ENCODE measurements around the gene FLT1.

DNA sequence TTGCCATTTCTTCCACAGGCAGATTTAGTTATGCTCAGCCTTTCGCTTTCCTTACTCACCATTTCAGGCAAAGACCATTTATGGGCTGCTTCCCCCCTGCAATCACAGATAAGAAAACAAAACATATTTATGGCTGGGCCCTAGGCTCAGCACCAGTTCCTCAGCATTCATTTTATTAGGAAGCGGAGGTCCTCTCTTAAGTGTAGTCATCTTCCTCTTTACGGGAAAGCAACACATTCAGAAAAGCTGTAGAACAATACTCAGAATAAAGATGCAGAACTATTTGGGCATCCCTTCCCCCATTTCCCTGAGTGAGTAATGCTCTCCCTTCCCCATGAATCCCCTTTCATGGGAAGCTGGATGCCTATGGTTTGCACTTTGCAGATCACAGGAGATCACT lies 27.9 kb downstream of the FLT1 start:
- no peak for TF ChIP-seq EZH2 (IDR thresholded peaks at IDR 0.05)
- TF ChIP-seq, protein P1, sequence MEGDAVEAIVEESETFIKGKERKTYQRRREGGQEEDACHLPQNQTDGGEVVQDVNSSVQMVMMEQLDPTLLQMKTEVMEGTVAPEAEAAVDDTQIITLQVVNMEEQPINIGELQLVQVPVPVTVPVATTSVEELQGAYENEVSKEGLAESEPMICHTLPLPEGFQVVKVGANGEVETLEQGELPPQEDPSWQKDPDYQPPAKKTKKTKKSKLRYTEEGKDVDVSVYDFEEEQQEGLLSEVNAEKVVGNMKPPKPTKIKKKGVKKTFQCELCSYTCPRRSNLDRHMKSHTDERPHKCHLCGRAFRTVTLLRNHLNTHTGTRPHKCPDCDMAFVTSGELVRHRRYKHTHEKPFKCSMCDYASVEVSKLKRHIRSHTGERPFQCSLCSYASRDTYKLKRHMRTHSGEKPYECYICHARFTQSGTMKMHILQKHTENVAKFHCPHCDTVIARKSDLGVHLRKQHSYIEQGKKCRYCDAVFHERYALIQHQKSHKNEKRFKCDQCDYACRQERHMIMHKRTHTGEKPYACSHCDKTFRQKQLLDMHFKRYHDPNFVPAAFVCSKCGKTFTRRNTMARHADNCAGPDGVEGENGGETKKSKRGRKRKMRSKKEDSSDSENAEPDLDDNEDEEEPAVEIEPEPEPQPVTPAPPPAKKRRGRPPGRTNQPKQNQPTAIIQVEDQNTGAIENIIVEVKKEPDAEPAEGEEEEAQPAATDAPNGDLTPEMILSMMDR (IDR thresholded peaks at IDR 0.05) = no peak

Data from neural progenitor cell (in vitro differentiated cells).